ENCODE data around the gene CERT1.
A peak's percentile ranks its signal among the peaks of the same experiment; 100 is the strongest.
"Not testable (repeated sequence)": the region's sequence is repeated elsewhere in the genome, so short reads cannot be mapped to it uniquely, and the experiment has no call there.

CERT1 gene

GRCh38 chr5:75335486-75335885 is 175.9 kb downstream of the CERT1 start:
- no peak for TF ChIP-seq CTCF (IDR thresholded peaks at IDR 0.05)
- H3K27me3 Mint-ChIP-seq (ENCODE audit: low read depth, poor library complexity), result no peaks in the 10 kb centered on the region
- H3K4me3 Mint-ChIP-seq, result no peak overlapping the region
- H3K27ac Mint-ChIP-seq, result no peak overlapping the region
- peaks cover 19% of the 10 kb centered on the region for H3K9me3 Mint-ChIP-seq
- H3K4me1 Mint-ChIP-seq, result peaks cover 26% of the 10 kb centered on the region
- DNase-seq, result no peak
- peaks cover 10% of the 10 kb centered on the region for H3K36me3 Mint-ChIP-seq (ENCODE audit: low read depth)

- Mint-ChIP-seq H3K27ac (peak overlapping the region; percentile 78), H3K9me3 (peaks cover 19% of the 10 kb centered on the region), H3K4me1 (peaks cover 15% of the 10 kb centered on the region), H3K4me3 (peak overlapping the region; percentile 61)
- not testable (repeated sequence) for H3K27me3 Mint-ChIP-seq (ENCODE audit: low read depth, poor library complexity); DNase-seq; H3K36me3 Mint-ChIP-seq (ENCODE audit: low read depth)
These were observed 177.0 kb downstream of the CERT1 start for GRCh38 chr5:75334413-75334812.

GRCh38 chr5:75333759-75334158 is 177.7 kb downstream of the CERT1 start:
- DNase-seq; H3K27me3 Mint-ChIP-seq (ENCODE audit: low read depth, poor library complexity); H3K36me3 Mint-ChIP-seq (ENCODE audit: low read depth); H3K27ac Mint-ChIP-seq; H3K4me3 Mint-ChIP-seq: not testable (repeated sequence)
- Mint-ChIP-seq H3K9me3 (peaks cover 19% of the 10 kb centered on the region), H3K4me1 (peaks cover 10% of the 10 kb centered on the region)

GRCh38 chr5:75331095-75332090 is 180.0 kb downstream of the CERT1 start:
- peaks cover 19% of the 10 kb centered on the region for H3K9me3 Mint-ChIP-seq
- peaks cover 6% of the 10 kb centered on the region for H3K36me3 Mint-ChIP-seq (ENCODE audit: low read depth)
- H3K4me3 Mint-ChIP-seq, result no peak overlapping the region
- DNase-seq, result no peak
- peaks cover 7% of the 10 kb centered on the region for H3K4me1 Mint-ChIP-seq
- H3K27me3 Mint-ChIP-seq (ENCODE audit: low read depth, poor library complexity), result peaks cover 7% of the 10 kb centered on the region
- H3K27ac Mint-ChIP-seq, result no peak overlapping the region
- TF ChIP-seq CTCF (IDR thresholded peaks at IDR 0.05), result peak; percentile 19

GRCh38 chr5:75330404-75330803 is 181.0 kb downstream of the CERT1 start:
- no peak for TF ChIP-seq CTCF (IDR thresholded peaks at IDR 0.05)
- Mint-ChIP-seq H3K27ac (no peak overlapping the region), H3K4me1 (peaks cover 7% of the 10 kb centered on the region), H3K27me3 (ENCODE audit: low read depth, poor library complexity) (peaks cover 7% of the 10 kb centered on the region), H3K36me3 (ENCODE audit: low read depth) (peaks cover 6% of the 10 kb centered on the region), H3K9me3 (peaks cover 19% of the 10 kb centered on the region), H3K4me3 (no peak overlapping the region)
- DNase-seq, result no peak

All from nephron progenitor cell (in vitro differentiated cells).